Suprapubic skin (tissue), 3 donors: ENCODE data around the gene SERPINI1.

Source experiments
- EP300 ChIP-seq: sonication (generic); formaldehyde crosslinking; IDR thresholded peaks from one replicate; pipeline ENCODE4 v1.6.1; 2017; ENCODE audit warnings: antibody characterized with exemption
- TF ChIP-seq, protein P1 (sequence below), 2 donors: fragments of 200-600 bp in 1 of 2; fragments of 450-650 bp in 1 of 2; sonication (generic) in 1 of 2; IDR thresholded peaks; one replicate each; pipeline ENCODE4 v1.5.1; 2016 to 2019; ENCODE audit warnings: antibody characterized with exemption in 2 of 2, mild to moderate bottlenecking in 1 of 2, moderate library complexity in 1 of 2

DNA sequence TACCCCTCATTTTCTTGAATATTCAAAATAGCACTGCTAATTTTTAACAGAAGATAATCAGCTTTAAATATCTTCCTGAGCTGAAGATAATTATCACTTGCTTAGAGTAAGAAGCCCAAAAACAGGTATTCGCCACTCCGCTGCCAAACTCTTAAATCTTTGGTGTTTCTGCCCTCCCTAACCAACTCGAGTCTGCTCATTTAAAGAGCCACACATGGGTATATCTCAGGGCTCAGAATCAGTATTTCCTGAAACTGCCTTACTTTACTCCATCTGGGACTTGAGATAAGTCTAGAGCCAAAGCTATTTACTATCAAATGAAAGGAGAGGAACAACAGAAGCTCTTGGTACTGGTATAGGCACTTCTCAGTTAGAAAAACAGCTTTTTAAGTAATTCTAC lies 11.6 kb upstream of the SERPINI1 start:
- TF ChIP-seq, protein P1, sequence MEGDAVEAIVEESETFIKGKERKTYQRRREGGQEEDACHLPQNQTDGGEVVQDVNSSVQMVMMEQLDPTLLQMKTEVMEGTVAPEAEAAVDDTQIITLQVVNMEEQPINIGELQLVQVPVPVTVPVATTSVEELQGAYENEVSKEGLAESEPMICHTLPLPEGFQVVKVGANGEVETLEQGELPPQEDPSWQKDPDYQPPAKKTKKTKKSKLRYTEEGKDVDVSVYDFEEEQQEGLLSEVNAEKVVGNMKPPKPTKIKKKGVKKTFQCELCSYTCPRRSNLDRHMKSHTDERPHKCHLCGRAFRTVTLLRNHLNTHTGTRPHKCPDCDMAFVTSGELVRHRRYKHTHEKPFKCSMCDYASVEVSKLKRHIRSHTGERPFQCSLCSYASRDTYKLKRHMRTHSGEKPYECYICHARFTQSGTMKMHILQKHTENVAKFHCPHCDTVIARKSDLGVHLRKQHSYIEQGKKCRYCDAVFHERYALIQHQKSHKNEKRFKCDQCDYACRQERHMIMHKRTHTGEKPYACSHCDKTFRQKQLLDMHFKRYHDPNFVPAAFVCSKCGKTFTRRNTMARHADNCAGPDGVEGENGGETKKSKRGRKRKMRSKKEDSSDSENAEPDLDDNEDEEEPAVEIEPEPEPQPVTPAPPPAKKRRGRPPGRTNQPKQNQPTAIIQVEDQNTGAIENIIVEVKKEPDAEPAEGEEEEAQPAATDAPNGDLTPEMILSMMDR (IDR thresholded peaks at IDR 0.05) = no peak
- no peak for TF ChIP-seq EP300
